Umbilical cord (tissue), 2 donors: Measurements from ENCODE around the gene YARS1. TPM values are rescaled to one million over a fixed set of nuclear protein-coding genes. Genes with fewer than 3 reads are reported as not detected.

Source experiments
- DNase-seq: peaks from one replicate; pipeline ENCODE4 v3.0.0-alpha.2; 2015; ENCODE audit warnings: low spot score
- total RNA-seq: library from RNA; depleted of rRNA; stranded (reverse); fragments of >200 nt; gene quantifications from one replicate; pipeline ENCODE4 v1.2.3, GENCODE V29; 2014; ENCODE audit warnings: low replicate concordance; ENCODE audit not compliant: insufficient read depth

The YARS1 gene
- total RNA-seq, 1 donor from 2014 or later, result 71.3 TPM

- no peak for DNase-seq
Measured at GRCh38 chr1:32765570-32766327, 51.4 kb downstream of the YARS1 start.

DNA sequence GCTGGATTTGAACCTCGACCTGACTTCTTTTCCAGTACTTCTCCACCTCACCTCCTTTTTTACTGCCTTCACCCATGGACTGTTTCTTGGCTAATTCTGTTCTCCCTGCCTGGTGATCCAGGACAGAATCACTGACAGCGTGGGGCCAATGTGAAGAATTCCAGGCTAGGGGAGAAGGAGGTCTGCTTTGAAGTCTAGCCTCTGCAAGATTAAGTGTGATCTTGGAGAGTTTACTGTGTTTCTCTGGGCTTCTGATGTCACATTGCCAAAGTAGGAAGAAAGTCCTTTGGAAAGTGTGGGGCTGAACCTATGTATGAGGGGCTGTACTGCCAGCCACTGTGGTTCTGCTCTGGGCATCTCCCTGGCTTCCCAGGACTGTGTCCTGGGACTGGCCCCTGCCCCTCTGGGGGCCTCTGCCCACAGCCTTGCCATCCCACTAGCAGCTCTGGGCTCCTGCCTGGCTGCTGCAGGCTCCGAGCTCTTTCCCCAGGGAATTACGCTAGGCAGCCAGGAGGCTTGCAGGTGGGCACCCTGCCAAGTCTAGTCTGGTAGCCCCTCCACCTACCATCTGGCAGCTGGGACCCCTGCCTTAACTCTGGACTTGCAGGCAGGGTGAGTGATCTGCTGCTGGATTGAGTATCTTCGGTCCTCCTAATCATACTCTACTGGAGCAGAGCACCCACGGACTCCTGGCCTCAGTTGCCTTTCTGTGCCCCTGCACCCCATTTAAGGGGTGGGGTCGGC, 52.2 kb downstream of the YARS1 start:
- peak; percentile 98 for DNase-seq

GRCh38 chr1:32763221-32763620, 53.9 kb downstream of the YARS1 start:
- no peak for DNase-seq

DNA sequence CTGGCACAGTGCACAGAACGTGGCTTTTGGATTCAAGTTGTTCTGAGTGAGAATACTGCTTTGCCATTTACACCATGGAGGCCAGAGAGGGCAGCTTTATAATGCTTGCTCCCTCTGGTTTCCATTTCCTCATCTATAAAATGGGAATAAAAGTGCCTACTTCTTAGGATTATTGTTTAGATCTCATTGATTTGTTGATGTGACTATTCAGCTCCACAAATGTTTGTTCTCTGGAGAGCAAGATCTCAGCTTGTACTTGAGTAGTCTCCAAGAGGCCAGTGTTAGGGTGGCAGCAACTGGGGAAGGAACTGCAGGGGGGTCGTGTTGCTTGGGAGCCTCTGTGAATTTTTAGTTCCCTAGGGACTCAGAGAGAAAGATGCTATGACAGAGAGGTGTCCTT, 55.2 kb downstream of the YARS1 start:
- no peak for DNase-seq

GRCh38 chr1:32761253-32761877, 55.8 kb downstream of the YARS1 start:
- DNase-seq, result peak; percentile 69

- DNase-seq, result peak; percentile 88
Measured at GRCh38 chr1:32759997-32760623, 57.0 kb downstream of the YARS1 start.

DNA sequence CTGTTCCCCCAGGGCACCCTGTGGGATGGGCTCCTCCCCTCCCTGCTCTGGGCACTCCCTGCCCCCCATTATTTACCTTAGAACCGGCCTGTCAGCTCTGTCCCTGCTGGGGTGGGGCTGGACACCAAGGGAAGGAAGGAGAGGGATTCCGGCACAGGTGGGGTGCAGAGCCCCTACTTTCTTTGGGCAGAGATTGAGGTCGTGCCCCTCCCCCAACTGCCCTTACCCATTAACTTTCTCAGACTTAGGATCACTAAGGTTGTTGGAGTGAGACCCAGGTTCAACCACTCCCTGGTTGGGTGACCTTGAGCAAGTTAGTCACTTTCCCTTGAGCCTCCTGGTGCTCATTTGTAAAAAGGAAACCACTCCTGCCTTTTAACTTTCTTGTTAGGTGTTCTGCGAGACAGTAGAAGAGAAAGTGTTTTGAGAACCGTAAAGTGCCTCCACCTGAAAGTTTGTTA, 57.6 kb downstream of the YARS1 start:
- DNase-seq, result no peak

- DNase-seq, result no peak
Measured at GRCh38 chr1:32758795-32759430, 58.2 kb downstream of the YARS1 start.

DNA sequence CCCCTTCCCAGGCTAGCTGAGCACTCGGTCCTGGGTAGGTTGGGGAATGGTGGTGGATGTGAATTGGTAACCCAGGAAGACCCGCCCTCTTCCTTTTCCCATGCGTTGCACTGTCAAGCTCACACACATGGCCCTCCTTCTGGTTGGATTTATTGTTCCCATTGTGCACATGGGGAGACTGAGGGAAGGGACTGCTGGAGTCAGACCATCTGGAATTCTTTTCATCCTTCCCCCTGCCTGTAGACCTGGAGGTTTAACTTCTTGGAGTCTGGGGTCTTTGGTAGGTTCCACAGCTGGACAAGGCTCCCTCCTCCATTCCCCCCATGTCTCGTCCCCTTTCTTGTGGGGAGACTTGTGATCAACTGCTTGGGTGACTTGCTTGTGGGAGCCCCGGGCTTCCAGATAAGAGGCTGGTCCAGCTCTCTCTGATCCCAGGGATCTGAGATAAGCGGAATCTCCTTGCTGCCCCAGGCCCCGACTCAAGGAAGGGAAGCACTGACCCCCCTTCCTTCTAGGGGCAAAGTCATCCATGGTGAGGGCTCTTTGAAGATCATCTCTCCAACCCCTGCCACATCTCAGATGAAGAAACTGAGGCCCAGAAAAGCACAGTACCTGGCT, 58.9 kb downstream of the YARS1 start:
- no peak for DNase-seq

DNA sequence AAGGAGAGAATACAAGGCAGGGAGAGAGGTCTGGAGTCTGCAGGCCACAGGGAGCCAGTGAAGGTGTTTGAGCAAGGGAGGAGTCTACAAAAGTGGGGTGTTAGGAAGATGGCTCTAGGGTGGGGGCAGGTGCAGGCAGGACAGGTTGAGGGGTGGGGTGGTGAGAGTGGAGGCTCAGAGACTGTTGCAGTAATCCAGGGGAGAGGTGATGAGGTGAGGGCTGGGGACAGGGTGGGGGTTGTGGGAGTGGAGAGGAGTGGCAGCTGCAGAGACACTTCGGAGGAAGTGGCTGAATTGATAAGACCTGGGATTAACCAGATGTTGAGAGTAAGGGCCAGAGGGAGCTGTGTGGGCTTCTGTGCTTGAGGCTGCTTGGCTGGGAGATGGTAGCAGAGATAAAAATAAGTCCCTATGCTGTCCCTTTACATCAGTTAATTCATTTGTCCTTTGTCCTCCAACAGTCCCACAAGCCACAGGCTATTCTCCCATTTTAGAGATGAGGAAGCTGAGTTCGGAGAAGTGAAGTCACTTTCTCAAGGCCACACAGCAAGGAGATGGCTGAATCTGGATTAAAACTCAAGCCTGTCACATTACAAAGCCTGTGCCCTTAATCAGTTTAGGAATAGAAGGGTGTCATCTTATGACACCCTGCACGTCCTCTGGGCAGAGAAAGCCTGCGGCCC, 59.8 kb downstream of the YARS1 start:
- DNase-seq, result no peak

DNA sequence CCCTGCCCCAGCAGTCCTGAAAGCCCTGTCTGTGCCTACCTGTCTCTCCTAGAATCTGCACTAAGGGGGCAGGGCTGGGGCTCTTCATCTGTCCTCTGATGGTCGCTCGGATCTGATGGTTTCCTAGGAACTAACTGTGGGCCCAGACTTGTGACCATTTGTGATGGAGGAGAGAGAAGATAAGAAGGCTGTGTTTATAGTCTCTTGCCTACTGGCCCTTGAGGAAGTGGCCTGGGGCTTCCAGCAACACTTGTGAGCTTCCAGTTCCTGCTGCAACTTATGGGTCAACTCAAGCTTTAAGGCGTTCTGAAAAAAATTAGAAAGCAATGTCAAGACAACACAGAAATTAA, 61.4 kb downstream of the YARS1 start:
- DNase-seq, result no peak

DNA sequence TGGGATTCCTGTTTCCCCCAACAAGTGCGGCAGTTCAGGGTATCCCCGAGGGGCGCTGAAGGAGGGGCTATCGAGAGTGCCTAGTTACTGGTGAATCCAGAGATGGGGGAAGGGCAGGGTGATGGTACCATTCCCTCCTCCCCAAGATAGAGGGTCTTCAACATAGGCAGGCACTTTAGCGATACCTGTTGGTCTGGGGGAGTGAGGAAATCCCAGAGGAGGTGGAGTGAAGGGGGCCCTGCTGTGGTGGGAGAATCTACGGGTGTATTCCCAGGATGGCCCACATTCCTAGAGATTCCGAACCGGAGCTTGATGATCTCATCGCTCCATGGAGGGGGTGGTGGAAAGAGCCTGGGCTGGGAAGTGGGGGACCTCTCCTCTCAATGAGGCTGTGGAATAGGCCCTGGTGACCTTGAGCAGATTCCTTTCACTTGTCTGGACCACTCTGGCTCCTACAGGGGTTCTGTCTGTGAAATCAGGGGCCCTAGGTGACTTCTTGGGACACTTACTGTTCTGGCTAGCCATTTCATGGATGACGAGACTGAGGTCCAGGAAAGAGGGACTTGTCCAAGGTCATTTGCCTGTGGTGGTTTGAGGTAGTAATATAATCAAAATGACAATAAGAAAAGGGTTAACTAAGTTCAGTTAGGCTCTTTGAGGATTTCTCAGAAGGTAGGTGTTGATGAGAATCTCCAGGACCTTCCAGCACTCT, 61.9 kb downstream of the YARS1 start:
- DNase-seq, result no peak

DNA sequence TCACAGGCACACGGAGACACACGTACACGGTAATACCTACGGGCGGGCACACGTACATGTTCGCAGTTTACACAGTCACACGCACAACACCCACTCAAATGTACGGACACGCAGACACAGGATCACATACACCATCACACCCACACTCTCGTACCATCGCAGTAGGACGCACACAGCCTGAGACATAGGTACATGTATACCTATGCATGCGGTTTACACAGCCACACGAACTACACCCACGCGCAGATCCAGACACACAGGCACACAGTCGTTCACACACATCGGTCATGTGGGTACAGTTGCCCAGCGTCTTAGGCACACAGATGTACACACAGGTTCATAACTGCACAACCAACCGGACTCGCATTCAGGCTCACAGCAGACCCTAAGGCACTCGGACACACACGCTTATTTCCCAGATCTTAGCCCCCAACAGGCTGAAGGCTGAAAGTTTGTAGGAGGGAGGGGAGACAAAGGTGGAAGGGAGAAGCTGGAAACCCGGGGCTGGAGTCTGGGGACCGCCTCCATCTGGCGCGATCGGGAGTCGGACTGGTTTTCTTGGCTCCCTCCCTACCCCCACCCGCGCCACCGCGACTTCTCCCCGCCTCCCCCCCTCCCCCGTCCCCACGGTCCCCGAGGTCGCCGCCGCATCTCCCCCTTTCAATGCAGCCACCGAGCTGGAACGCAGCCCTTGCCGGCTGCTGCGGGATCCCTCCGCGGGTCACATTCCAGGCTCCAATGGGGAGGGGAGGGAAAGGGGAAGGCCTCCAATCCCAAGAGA, 62.7 kb downstream of the YARS1 start:
- peak; percentile 59 for DNase-seq

- DNase-seq, result peak; percentile 85
Measured at GRCh38 chr1:32753532-32754316, 63.4 kb downstream of the YARS1 start.

- no peak for DNase-seq
Measured at GRCh38 chr1:32749771-32750170, 67.4 kb downstream of the YARS1 start.

- DNase-seq, result no peak
Measured at GRCh38 chr1:32749332-32749731, 67.8 kb downstream of the YARS1 start.

- no peak for DNase-seq
Measured at GRCh38 chr1:32748926-32749325, 68.2 kb downstream of the YARS1 start.

DNA sequence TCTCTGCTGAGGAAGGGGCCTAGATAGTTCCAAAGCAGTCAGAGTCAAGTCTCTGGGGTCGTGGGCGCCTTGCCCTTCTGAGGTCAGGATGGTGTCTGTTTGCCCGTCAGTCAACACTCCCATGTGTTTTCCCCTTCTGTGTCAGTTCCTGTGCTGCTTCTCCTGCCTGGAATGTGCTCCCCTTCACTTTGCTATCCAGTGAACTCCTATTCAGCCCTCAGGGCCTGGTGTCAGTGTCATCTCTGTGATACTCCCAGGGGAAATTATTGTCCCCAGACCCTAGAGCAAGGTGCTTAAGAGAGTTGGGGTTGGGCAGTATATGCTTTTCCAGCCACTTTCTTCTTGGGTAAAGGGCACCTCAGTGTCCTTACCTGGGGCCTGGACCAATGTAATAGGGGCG, 68.8 kb downstream of the YARS1 start:
- DNase-seq, result no peak
